Neuronal stem cell (in vitro differentiated cells): ENCODE data around the gene ATP11A.

Source experiments
- DNase-seq: peaks from one replicate; pipeline ENCODE4 v3.0.0-alpha.2; 2013; ENCODE audit warnings: low spot score
- H2AFZ ChIP-seq: one replicate; pipeline ENCODE4 v1.6.1; 2013; ENCODE audit warnings: mild to moderate bottlenecking, low read length, inconsistent platforms
- H2AK5ac ChIP-seq: 2 replicates; pipeline ENCODE4 v1.6.1; 2013; ENCODE audit warnings: low read depth, mild to moderate bottlenecking, inconsistent platforms, low read length, moderate library complexity, mixed read lengths
- H2BK120ac ChIP-seq: 2 replicates; pipeline ENCODE4 v1.6.1; 2013; ENCODE audit warnings: low read depth, mild to moderate bottlenecking, inconsistent platforms, low read length, moderate library complexity, mixed read lengths
- H2BK12ac ChIP-seq: one replicate; pipeline ENCODE4 v1.6.1; 2013; ENCODE audit warnings: low read length, inconsistent platforms
- H2BK15ac ChIP-seq: 2 replicates; pipeline ENCODE4 v1.6.1; 2013; ENCODE audit warnings: mild to moderate bottlenecking, low read length, inconsistent platforms, mixed read lengths
- H2BK5ac ChIP-seq: one replicate; pipeline ENCODE4 v1.6.1; 2013; ENCODE audit warnings: inconsistent platforms, mild to moderate bottlenecking, low read length, moderate library complexity
- H3K14ac ChIP-seq: one replicate; pipeline ENCODE4 v1.6.1; 2013; ENCODE audit warnings: low read length, inconsistent platforms
- H3K18ac ChIP-seq: 2 replicates; pipeline ENCODE4 v1.6.1; 2013; ENCODE audit warnings: low read length, inconsistent platforms
- H3K23ac ChIP-seq: 2 replicates; pipeline ENCODE4 v1.6.1; 2013; ENCODE audit warnings: low read depth, mild to moderate bottlenecking, mixed read lengths, low read length, inconsistent platforms; ENCODE audit not compliant: poor library complexity
- H3K27ac ChIP-seq: replicated peaks from 3 replicates; pipeline ENCODE4 v1.5.1; 2013; ENCODE audit warnings: low read length, inconsistent platforms
- H3K27me3 ChIP-seq, 3 experiments: 2 replicates each; pipeline ENCODE4 v1.6.1; 2013; ENCODE audit warnings: low read length in 3 of 3, mild to moderate bottlenecking in 2 of 3, inconsistent platforms in 1 of 3, low read depth in 1 of 3, mixed read lengths in 1 of 3, moderate library complexity in 1 of 3; ENCODE audit not compliant: control insufficient read depth in 3 of 3, insufficient read depth in 3 of 3
- H3K36me3 ChIP-seq, 2 donors: replicated peaks in 1 of 2; 2 replicates each; pipeline ENCODE4 v1.6.1; 2013; ENCODE audit warnings: low read length in 2 of 2; ENCODE audit not compliant: control insufficient read depth in 2 of 2, insufficient read depth in 2 of 2
- H3K4ac ChIP-seq: 2 replicates; pipeline ENCODE4 v1.6.1; 2013; ENCODE audit warnings: inconsistent platforms, mild to moderate bottlenecking, low read length, moderate library complexity
- H3K4me1 ChIP-seq, 2 donors: 1 replicate in 1 of 2; 2 replicates in 1 of 2; pipeline ENCODE4 v1.6.1; 2013; ENCODE audit warnings: low read length in 2 of 2, low read depth in 1 of 2; ENCODE audit not compliant: control insufficient read depth in 2 of 2, insufficient read depth in 1 of 2
- H3K4me2 ChIP-seq: one replicate; pipeline ENCODE4 v1.6.1; 2013; ENCODE audit warnings: mild to moderate bottlenecking, low read length, inconsistent platforms; ENCODE audit not compliant: insufficient read depth, poor library complexity, severe bottlenecking
- H3K4me3 ChIP-seq, 2 donors: 2 replicates each; pipeline ENCODE4 v1.5.1; 2013; ENCODE audit warnings: low read length in 2 of 2, mild to moderate bottlenecking in 2 of 2, inconsistent platforms in 1 of 2, moderate library complexity in 1 of 2
- H3K79me1 ChIP-seq: one replicate; pipeline ENCODE4 v1.6.1; 2013; ENCODE audit warnings: low read depth, mild to moderate bottlenecking, inconsistent platforms, low read length, moderate library complexity
- H3K9ac ChIP-seq: one replicate; pipeline ENCODE4 v1.6.1; 2013; ENCODE audit warnings: mild to moderate bottlenecking, low read depth, low read length, inconsistent platforms; ENCODE audit not compliant: poor library complexity
- H3K9me3 ChIP-seq, 2 donors: replicated peaks in 1 of 2; 2 replicates each; pipeline versions ENCODE3 to v1.6.1; 2013; ENCODE audit warnings: low read length in 2 of 2, mild to moderate bottlenecking in 2 of 2, inconsistent platforms in 1 of 2, low read depth in 1 of 2, mixed read lengths in 1 of 2, moderate library complexity in 1 of 2; ENCODE audit not compliant: control insufficient read depth in 2 of 2, insufficient read depth in 1 of 2
- H4K8ac ChIP-seq: one replicate; pipeline ENCODE4 v1.6.1; 2013; ENCODE audit warnings: low read depth, mild to moderate bottlenecking, inconsistent platforms, low read length, moderate library complexity
- H4K91ac ChIP-seq: one replicate; pipeline ENCODE4 v1.6.1; 2013; ENCODE audit warnings: low read length, low read depth, mild to moderate bottlenecking, inconsistent platforms; ENCODE audit not compliant: poor library complexity
- WGBS, 2 donors: extraction: QIAGEN DNeasy Blood & Tissue Kit; methylation state at CpG; one replicate each; pipeline ENCODE4 v1.1.7; 2013; ENCODE audit warnings: missing lambda C conversion rate in 2 of 2, mixed read lengths in 1 of 2; ENCODE audit not compliant: insufficient read length in 2 of 2, insufficient replicate concordance in 1 of 2; ENCODE audit errors: extremely low coverage in 2 of 2; 5-methylcytosine and 5-hydroxymethylcytosine counted together

Gene ATP11A

GRCh38 chr13:112714376-112715174 lies 24.7 kb downstream of the ATP11A start:
- H3K4ac ChIP-seq = no peak overlapping the region

GRCh38 chr13:112715210-112715609 lies 25.4 kb downstream of the ATP11A start:
- Histone ChIP-seq H3K9me3 (peaks cover 10 to 12% of the 10 kb centered on the region in 2 donors), H3K79me1 (peaks cover 5% of the 10 kb centered on the region), H3K4me3 (no peak overlapping the region), H4K91ac (no peak overlapping the region), H3K23ac (no peak overlapping the region), H3K27ac (no peak overlapping the region), H3K4me2 (no peak overlapping the region), H2BK15ac (no peak overlapping the region), H4K8ac (no peak overlapping the region), H3K18ac (no peak overlapping the region), H3K36me3 (peaks cover 0 to 5% of the 10 kb centered on the region in 2 donors), H3K4ac (no peak overlapping the region), H3K4me1 (peaks cover 19 to 36% of the 10 kb centered on the region in 2 donors), H3K14ac (no peak overlapping the region), H2AK5ac (no peak overlapping the region), H2AFZ (no peak overlapping the region), H2BK12ac (no peak overlapping the region), H2BK5ac (no peak overlapping the region), H2BK120ac (no peak overlapping the region), H3K27me3 (no peaks in the 10 kb centered on the region), H3K9ac (no peak overlapping the region)
- DNase-seq = no peak
- no CpG with 5 or more reads among the region's 5 CpGs for WGBS, 2 donors

More at GRCh38 chr13:112714376-112715174, 24.7 kb downstream of the ATP11A start:
- Histone ChIP-seq H3K9ac (no peak overlapping the region), H3K23ac (no peak overlapping the region), H4K8ac (no peak overlapping the region), H4K91ac (peak overlapping the region; percentile 46), H2BK12ac (peak overlapping the region; percentile 30), H3K14ac (no peak overlapping the region), H2BK5ac (no peak overlapping the region), H3K27ac (no peak overlapping the region), H3K18ac (peak overlapping the region; percentile 53), H2AFZ (no peak overlapping the region), H2BK15ac (peak overlapping the region; percentile 68), H3K36me3 (peaks cover 0 to 5% of the 10 kb centered on the region in 2 donors), H3K4me2 (no peak overlapping the region), H3K27me3 (no peaks in the 10 kb centered on the region), H3K4me3 (no peak overlapping the region), H3K4me1 (peaks cover 19 to 42% of the 10 kb centered on the region in 2 donors), H3K79me1 (peaks cover 9% of the 10 kb centered on the region), H2BK120ac (no peak overlapping the region), H3K9me3 (peaks cover 10 to 12% of the 10 kb centered on the region in 2 donors), H2AK5ac (peak overlapping the region; percentile 90)
- DNase-seq = no peak
- no CpG with 5 or more reads among the region's 23 CpGs for WGBS, 2 donors

- Histone ChIP-seq H2BK5ac (no peak overlapping the region), H2BK15ac (peak overlapping the region; percentile 23), H3K4me1 (peaks cover 19 to 32% of the 10 kb centered on the region in 2 donors), H2BK120ac (no peak overlapping the region), H3K4me2 (no peak overlapping the region), H3K27ac (no peak overlapping the region), H3K23ac (peak overlapping the region; percentile 47), H3K4ac (no peak overlapping the region), H2AK5ac (peak overlapping the region; percentile 76), H3K14ac (no peak overlapping the region), H4K91ac (no peak overlapping the region), H3K18ac (peak overlapping the region; percentile 42), H3K9me3 (peaks cover 10 to 13% of the 10 kb centered on the region in 2 donors), H3K4me3 (no peak overlapping the region), H3K79me1 (peaks cover 5% of the 10 kb centered on the region), H4K8ac (no peak overlapping the region), H3K36me3 (peaks cover 0 to 5% of the 10 kb centered on the region in 2 donors), H3K27me3 (no peaks in the 10 kb centered on the region), H2BK12ac (no peak overlapping the region), H3K9ac (no peak overlapping the region), H2AFZ (no peak overlapping the region)
- WGBS, 2 donors = no CpG with 5 or more reads among the region's 13 CpGs
- DNase-seq = no peak
Observed at GRCh38 chr13:112715715-112716460, 26.1 kb downstream of the ATP11A start.

- peak overlapping the region; percentile 76 for H2AK5ac ChIP-seq
- H2BK15ac ChIP-seq = no peak overlapping the region
- H3K9me3 ChIP-seq = peaks cover 10 to 14% of the 10 kb centered on the region in 2 donors
- H3K27ac ChIP-seq = no peak overlapping the region
- no peak overlapping the region for H3K4me3 ChIP-seq
- H3K4me1 ChIP-seq = peaks cover 13 to 28% of the 10 kb centered on the region in 2 donors
- no CpG with 5 or more reads among the region's 13 CpGs for WGBS, 2 donors
- H2BK12ac ChIP-seq = no peak overlapping the region
- H3K27me3 ChIP-seq = no peaks in the 10 kb centered on the region
- H3K4me2 ChIP-seq = no peak overlapping the region
- peak overlapping the region; percentile 53 for H3K18ac ChIP-seq
- no peak overlapping the region for H4K8ac ChIP-seq
- H3K36me3 ChIP-seq = peaks cover 0 to 5% of the 10 kb centered on the region in 2 donors
- no peak for DNase-seq
- peak overlapping the region; percentile 47 for H3K23ac ChIP-seq
- no peak overlapping the region for H4K91ac ChIP-seq
- no peak overlapping the region for H2BK5ac ChIP-seq
- H3K14ac ChIP-seq = no peak overlapping the region
- H2BK120ac ChIP-seq = no peak overlapping the region
- no peak overlapping the region for H2AFZ ChIP-seq
- H3K79me1 ChIP-seq = peaks cover 6% of the 10 kb centered on the region
- no peak overlapping the region for H3K9ac ChIP-seq
- H3K4ac ChIP-seq = no peak overlapping the region
Observed at GRCh38 chr13:112716461-112716820, 26.6 kb downstream of the ATP11A start.
